Activated gamma-delta T cell (primary cell): ENCODE measurements around the gene OAS2.
"Not testable (repeated sequence)": the region's sequence is repeated elsewhere in the genome, so short reads cannot be mapped to it uniquely, and the experiment has no call there.

Source experiments
- DNase-seq: peaks from one replicate; lab custom pipeline; 2025; lab: John Stamatoyannopoulos, UW

The OAS2 gene

DNA sequence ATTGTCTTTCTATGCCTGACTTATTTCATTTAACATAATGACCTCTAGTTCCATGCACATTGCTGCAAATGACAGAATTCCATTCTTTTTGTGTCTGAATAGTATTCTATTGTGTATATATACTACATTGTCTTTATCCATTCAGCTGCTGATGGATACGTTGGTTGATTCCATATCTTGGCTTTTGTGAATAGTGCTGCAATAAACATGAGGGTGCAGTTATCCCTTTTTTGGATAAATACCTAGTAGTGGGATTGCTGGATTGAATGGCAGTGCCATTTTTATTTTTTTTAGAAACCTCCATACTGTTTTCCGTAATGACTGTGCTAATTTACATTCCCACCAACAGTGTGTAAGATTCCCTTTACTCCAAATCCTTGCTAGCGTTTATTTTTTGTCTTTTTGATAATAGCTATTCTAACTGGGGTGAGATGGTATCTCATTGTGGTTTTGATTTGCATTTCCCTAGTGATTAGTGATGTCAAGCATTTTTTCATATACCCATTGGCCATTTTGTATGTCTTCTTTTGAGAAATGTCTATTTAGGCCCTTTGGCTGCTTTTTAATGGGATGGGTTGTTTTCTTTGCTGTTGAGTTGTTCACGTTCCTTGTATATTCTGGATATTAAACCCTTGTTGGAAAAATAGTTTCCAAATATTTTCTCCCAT, 2.3 kb downstream of the OAS2 start:
- no peak for DNase-seq

DNA sequence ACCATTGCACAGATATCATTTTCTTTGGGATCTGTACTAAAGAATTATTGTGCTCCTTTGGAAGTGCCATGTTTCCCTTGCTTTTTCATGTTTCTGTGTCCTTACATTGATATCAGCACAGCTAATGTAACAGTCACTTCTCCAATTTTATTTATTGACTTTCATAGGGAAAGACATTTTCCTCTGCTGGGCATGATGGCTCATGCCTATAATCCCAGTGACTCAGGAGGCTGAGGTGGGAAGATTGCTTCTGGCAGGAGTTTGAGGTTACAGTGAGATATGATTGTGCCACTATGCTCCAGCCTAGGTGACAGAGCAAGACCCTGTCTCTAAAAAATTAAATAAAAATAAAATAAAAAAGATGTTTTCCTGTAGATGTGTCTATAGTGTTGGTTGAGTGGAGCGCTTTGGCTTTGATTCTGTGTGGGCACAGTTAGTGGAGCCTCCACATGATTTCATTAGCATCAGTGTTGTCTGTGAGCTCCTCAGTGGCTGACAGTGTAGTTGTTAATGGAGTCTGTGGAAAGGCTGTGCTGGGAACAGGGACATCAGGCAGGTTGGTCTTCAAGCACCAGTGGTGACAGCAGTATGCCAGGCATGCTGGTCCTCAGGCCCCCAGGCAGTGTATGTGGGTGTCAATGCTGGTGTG, 7.4 kb downstream of the OAS2 start:
- no peak for DNase-seq

DNA sequence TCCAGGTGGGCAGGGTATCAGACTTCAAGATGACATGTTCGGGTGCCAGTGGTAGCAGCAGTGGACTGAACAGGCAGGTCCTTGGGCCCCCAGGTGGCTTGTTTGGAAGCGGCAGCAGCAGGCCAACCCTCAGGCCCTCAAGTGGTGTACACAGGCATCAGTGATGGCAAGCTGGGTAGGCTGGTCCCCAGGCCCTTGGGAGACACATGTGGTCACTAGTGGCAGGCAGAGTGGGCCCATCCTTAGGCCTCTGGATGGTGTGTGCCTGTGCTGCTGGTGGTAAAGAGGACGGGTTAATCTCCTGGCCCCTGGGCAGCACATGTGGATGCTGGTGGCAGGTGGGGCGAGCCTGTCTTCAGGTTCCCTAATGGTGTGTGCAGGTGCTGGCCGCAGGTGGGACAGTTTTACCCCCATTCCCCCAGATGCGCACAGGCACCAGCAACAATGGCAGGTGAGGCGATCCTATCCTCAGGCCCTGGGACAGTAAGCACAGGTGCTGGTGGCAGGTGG, 8.0 kb downstream of the OAS2 start:
- DNase-seq = no peak

DNA sequence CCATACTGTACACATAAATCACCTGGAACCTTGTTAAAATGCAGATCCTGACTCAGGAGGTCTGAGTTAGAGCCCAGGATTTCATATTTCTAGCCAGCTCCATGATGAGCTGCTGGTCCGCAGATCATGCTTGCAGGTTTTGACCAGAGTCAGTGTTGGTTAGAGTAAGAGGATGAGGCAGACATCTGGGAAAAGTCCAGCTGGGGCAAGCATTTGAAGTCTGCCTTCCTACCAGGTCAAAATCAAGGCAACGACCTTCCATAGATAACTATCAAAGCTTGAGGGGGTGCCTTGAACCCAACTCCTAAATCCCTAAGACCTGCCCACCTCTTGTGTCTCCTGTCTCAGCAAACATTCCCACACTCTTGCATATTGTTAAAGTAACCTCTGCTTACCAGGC, 9.2 kb downstream of the OAS2 start:
- DNase-seq = no peak

DNA sequence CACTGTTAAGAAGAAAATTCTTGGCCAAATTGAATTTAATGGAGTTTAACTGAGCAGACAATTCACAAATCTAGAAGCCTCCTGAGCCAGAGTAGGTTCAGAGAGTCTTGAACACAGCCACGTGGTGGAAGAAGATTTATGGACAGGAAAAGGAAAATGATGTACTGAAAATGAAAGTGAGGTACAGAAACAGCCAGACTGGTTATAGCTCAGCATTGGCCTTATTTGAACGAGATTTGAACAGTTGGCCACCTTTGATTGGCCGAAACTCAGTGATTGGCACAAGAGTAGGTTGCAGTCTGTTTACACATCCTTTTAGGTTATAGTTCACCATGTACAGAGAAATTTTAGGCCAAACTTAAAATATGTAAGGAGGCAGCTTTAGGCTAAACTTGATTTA, 9.9 kb downstream of the OAS2 start:
- no peak for DNase-seq

DNA sequence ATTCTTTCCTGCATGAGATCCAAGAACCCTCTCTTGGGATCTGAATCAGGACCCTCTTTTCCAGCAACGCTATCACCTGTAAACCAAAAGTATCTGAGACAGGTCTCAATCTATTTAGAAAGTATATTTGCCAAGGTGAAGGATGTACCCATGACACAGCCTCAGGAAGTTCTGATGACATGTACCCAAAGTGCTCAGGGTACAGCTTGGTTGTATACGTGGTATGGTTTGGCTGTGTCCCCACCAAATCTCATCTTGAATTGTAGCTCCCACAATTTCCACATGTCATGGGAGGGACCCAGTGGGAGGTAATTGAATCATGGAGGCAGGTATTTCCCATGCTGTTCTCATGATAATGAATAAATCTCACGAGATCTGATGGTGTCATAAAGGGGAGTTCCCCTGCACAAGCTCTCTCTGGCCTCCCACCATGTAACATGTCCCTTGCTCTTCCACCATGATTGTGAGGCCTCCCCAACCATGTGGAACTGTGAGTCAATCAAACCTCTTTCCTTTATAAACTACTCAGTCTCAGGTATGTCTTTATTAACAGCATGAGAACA, 10.6 kb downstream of the OAS2 start:
- DNase-seq = not testable (repeated sequence)

DNA sequence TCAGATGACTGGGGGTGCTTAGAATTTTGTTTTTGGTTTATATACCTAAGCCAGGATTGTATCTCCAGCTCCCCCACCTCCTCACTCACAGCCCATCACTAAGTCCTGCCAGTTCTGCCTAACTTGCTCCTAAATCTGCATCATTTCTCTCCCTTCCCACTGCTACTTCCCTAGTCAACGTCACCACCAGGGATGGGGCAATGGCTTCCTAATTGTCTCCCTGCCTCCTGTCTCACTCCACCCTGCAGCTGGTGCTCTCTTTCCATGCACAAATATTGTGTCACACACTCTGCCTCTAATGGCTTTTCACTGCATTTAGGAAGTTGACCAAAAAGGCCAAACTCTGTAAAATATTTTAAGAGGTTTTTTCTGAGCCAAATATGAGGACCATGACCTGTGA, 11.5 kb downstream of the OAS2 start:
- no peak for DNase-seq

DNA sequence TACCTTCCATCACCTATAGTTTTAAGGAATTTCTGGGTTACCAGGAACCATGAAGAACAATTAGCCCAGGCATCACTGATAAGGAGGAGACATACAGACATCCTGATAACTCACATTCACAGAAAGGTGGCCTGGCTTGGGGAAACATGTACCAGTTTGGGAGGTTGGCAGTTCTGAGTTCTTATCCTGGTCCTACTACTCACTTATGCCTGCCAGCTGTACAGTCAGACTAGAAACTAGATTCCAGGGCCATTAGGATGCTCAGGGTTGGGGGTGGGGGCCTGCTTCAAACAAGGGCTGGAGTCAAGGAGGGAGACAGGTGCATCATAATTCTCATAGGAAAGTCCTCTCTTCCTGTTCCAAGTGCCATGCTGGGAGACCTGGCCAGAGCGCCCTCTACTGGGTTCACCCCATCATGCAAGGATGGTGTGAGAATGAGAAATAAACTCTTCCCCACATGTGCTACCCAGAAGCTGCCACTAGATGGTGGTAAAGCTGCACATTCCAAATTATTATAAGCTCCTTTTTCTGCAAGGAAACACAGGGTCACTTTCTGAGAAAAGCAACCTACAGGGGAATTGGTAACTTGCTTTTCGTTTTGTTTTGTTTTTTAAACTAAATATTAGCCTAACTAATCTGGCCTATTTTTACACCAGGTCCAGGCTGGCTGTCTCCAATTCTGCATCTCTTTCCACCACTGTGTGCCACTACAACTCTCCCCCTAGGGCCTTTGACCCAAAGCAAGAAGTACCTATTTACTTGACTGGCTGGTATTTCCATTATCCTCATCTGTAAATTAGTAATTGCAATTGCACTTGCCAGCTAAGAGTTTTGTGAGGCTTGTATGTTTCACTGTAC, 14.5 kb downstream of the OAS2 start:
- DNase-seq = no peak

DNA sequence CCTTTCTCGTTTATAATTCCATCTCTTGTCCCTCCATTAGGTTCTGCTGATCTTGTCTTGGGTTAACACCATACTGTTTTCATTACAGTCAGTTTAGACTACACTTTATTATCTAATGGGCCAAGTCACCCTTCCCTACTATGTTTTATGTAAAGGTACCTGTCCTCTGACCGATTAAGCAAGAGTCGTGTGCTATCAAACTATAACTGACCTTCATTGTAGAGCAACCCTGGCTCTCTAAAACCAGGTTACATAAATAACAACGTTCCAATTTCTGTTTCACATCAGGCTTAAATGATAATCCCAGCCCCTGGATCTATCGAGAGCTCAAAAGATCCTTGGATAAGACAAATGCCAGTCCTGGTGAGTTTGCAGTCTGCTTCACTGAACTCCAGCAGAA, 16.7 kb downstream of the OAS2 start:
- no peak for DNase-seq

DNA sequence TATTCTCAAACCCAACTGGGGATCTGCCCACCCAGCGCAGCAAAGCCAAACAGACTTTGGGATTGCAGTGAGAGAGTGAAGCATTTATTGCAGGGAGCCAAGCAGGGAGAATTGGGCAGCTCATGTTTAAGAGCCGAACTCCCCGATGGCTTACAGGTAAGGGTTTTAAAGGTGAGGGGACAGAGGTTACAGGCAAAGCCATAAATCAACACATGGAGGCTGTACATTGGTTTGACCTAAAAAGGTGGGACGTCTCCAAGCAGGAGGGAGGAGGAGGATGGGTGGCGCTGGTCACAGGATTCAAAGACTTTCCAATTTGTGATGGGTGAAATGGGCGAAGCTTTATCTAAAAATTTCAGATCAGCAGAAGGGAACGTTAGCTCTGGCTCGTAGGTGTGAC, 18.2 kb downstream of the OAS2 start:
- DNase-seq = no peak

DNA sequence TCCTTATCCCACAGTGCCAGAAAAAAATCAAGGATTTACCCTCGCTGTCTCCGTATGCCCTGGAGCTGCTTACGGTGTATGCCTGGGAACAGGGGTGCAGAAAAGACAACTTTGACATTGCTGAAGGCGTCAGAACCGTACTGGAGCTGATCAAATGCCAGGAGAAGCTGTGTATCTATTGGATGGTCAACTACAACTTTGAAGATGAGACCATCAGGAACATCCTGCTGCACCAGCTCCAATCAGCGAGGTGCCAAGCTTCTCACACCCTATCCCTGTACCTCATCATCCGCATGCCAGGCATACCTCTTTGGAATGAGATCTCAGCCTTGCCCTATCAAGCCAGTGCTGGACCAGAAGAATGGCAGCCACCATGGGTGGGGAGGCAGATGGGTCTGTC, 19.2 kb downstream of the OAS2 start:
- DNase-seq = no peak

DNA sequence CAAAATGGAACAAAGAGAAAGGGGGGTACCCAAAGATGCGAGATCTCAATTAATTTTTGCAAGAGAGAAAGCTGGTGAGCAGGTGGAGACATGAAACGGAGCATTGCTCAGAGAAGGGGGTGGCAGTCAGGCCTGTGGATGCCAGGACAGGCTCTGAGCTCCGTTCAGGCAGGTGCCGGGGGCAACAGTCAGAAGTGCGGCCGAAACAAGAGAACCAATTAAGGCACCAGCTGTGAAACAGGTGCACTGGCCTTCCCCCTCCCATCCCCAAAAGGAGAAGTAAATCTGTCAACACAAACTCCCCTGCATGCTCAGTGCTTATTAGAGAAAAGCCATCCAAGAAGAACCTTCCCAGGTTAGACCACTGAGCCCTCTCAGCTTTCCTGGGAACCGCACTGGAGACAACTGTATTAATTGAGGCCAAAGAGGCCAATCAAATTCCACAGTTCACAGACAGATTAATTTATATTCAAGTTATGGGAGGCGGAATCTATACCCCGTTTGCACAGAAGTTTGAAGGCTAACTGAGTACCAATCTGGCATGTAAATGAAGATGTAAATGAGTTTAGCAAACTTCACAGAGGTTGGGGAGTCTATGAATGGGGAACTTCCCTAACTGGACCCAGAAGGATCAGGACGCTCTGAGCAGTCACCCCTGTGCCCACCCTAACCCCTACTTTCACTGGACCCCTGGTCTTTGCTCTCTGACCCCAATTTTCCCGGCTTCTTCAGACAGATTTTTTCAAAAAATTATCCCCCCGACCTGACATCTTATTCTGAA, 20.9 kb downstream of the OAS2 start:
- DNase-seq = no peak

DNA sequence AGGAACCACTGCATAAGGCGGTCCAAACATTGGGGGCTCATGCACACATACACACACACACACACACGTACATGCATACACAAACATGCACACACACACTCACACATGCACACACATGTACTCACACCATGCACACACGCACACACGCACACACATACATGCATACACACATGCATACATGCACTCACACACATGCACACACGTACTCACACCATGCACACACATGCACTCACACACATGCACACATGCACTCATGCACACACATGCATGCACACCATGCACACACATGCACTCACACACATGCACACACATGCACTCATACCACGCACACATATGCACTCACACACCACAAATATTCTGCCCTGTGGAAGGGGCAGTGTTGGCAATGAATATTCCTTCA, 22.1 kb downstream of the OAS2 start:
- DNase-seq = no peak

DNA sequence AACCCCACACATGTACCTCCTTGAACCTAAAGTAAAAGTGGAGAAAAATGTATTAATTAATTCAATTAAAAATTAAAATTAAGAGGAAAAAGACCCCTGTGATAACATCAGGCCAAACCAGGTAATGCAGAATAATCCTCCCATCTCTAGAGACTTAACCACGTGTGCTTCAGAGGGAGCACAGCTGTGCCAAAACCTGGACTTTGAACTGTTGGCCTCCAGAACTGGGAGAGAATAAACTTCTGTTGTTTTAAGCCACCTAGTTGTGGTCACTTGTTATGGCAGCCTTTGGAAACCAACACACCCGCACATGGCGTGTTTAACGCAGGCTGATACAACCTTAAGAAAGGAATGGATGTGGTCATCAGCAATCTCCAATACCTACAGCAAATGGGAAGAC, 23.8 kb downstream of the OAS2 start:
- DNase-seq = no peak

DNA sequence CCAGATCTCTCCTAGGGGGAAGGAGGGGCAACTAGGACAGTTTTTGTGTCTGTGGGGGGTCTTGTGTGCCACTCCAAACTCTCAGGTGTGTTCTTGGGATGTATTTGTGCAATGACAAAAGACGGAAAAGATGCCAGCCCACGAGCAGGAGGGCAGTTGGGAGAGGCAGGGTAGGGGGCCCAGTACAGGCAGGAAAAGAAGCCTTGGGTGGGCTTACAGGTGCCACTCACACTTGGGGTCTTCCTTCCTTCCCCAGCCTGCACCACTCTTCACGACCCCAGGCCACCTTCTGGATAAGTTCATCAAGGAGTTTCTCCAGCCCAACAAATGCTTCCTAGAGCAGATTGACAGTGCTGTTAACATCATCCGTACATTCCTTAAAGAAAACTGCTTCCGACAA, 24.4 kb downstream of the OAS2 start:
- DNase-seq = no peak

DNA sequence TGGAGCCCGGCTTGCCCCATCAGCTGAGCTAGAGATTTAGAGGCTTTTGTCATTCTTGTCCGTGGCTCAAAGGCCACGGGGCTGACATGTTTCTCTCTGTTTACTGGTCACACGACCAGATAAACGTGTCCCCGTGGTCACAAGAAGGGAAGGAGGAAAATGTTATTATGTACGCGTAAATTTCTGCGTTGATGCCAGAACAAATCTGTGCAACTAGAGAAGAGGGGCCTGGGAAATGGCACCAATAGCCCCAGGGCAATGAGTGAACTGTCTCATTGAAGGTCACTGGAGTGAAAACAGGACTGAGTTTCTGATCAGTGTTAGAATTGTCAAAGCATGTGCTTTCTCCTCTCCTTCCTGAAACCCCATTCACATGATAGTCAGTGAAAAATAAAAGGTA, 25.3 kb downstream of the OAS2 start:
- DNase-seq = no peak

DNA sequence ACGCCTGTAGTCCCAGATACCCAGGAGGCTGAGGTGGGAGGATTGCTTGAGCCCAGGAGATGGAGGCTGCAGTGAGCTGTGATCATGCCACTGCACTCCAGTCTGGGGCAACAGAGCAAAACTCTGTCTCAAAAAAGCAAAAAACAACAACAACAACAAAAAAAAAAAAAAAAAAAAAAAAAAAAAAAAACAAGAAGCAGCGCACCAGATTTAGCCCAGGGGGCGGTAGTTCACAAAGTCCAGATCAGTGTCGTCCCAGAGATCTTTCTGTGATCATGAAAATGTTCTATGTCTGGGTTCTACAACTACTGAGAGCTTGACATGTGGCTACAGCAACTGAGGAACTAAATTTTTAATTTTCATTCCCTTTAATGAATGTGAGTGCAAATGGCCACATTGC, 27.4 kb downstream of the OAS2 start:
- DNase-seq = no peak

DNA sequence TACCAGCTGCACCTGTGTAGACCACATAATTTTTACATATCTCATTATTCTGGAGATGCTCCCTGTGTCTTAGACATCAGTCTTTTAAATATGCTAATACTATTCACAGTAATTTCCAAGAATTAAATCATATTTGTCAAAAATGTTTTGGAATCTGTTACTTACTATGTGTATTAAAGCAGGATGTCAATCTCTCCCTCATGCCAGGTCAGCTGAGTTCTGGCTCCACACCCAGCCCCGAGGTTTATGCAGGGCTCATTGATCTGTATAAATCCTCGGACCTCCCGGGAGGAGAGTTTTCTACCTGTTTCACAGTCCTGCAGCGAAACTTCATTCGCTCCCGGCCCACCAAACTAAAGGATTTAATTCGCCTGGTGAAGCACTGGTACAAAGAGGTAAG, 27.9 kb downstream of the OAS2 start:
- DNase-seq = no peak

DNA sequence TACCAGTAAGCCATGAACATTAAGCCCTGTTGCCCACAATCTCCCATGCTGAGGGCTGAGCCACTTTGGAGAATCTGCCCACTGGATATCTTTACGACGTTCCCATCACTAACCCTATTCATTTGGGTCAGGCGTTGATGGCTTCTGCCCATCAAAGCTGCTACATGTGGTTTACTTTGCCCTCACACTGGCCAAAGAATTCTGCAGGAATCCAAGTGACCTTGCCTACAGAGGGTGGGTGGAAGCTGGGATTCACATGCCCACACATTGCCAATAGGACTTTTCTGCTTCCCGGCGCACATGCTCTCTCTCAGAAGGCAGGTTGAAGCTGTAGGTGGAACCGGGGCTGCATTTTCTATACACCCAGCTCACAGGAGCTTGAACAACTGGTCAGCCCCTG, 28.3 kb downstream of the OAS2 start:
- DNase-seq = no peak

DNA sequence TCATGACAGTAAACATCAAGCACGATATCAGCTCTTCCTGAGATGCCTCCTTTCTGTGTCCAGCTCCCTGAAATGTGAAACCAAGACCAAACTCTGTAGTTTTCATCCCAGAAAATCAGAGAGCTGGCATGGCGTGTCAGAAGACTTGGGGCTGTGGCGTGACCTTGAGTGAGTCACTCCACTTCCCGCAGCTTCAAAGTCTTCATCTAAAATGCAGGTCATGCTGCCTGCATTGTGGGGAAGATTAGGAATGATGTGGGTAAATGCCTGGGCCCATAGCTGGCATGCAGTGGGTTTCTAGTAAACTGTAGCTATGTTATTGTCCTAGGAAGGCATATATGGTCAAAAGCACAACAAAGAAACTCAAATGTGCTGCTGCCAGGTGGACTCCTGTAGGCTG, 28.8 kb downstream of the OAS2 start:
- DNase-seq = no peak

DNA sequence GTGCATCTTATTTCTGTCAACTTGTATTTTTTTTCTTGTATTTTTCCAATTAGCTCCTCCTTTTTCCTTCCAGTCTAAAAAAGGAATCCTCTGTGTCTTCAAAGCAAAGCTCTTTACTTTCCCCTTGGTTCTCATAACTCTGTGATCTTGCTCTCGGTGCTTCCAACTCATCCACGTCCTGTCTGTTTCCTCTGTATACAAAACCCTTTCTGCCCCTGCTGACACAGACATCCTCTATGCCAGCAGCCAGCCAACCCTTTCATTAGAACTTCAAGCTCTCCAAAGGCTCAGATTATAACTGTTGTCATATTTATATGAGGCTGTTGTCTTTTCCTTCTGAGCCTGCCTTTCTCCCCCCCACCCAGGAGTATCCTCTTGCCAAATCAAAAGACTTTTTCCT, 32.4 kb downstream of the OAS2 start:
- no peak for DNase-seq

DNA sequence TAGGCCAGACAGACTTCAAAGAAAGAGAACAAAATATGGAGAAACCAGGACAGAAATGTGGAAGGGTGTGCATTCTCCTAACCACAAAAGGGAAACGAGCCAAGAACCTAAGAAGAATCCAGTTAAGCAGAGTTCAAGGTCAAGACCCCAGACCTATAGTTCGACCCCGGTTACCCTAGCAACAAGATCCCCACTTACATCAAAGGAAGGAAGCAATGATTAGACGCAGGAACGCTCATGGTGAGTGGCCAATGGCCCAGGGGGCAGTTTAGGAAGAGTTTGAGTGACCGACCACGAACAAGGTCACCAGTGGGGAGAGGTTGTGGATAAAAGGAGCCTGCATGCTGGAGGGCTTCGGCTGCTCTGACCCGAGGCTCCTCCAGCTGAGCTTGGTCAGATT, 36.2 kb downstream of the OAS2 start:
- no peak for DNase-seq
